HG03460 (cell line): Measurements from ENCODE around the gene ZNF578.
"Not testable (repeated sequence)": the region's sequence is repeated elsewhere in the genome, so short reads cannot be mapped to it uniquely, and the experiment has no call there.

Experiments used
- ATAC-seq: cut with Tn5 transposase; IDR thresholded peaks from one replicate; pipeline ENCODE4 v1.9.1; 2021; ENCODE audit not compliant: unreplicated experiment

Gene ZNF578

GRCh38 chr19:52557231-52557995 lies 104.1 kb downstream of the ZNF578 start:
- ATAC-seq, result no peak

- ATAC-seq, result not testable (repeated sequence)
Measured at GRCh38 chr19:52558732-52559445, 105.5 kb downstream of the ZNF578 start.

DNA sequence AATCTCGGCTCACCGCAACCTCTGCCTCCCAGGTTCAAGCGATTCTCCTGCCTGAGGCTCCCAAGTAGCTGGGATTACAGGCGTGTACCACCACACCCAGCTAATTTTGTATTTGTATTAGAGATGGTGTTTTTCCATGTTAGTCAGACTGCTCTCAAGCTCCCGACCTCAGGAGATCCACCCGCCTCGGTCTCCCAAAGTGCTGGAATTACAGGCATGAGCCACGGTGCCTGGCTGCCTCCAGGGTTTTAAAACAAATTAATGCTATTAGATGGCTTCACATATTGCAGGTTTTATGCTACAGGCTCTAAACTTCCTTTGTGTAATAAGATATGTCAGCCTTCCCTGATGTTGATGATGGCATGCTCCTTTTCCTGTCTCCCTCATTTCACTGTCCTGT lies 108.3 kb downstream of the ZNF578 start:
- ATAC-seq, result not testable (repeated sequence)
